ENCODE results near the gene IQSEC2. TPM values are rescaled to one million over a fixed set of nuclear protein-coding genes. Genes with fewer than 3 reads are reported as not detected.

The IQSEC2 gene
- total RNA-seq, 1 experiment from 2014 or later: 8.5 TPM

DNA sequence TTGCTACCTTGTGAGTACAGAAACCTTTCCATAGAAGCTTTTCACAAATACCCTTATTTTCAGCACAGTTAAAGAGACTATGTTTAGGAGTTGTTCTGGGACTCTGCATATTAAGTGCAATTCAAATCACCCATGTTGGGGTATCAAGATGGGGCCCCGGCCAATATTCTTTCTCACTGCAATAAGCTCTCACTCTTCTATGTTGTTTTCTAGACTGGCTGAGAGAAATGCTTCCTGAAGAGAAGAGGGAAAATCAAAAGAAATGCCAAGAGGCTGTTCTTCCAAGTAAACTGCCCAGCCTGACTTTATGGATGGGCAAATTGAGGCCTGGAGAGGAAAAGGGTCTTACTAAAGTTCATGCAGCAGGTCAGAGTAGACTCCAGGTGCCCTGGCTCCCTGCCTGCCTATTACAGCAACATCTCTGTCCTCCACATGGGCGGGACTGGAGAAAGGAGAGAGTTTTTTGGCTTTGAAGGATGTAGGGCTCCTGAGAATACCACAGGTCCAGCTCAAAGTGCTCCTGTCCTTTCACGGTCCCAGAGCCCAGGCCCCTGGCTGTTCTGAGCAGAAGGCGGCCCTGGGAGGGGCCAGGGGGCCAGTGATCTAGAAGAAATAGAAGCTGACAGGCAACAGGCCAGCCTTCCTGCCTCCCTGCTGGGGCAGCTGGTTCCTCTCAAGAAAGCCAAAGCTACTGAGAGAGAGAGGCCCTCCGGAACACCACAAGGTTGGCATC lies 745 bp upstream of the IQSEC2 start:
- no peaks in the 10 kb centered on the region for H3K9me2 ChIP-seq (replicated peaks; ENCODE audit: low read length)
- H3K36me3 ChIP-seq (ENCODE audit: low read depth, low read length): no peaks in the 10 kb centered on the region
- peak overlapping the region; percentile 64 for H2AFZ ChIP-seq (ENCODE audit: low read length)
- peak overlapping the region; percentile 88 for H3K4me2 ChIP-seq (ENCODE audit: low read length)
- H3K9me3 ChIP-seq (ENCODE audit: low read length): no peaks in the 10 kb centered on the region
- ChIA-PET CTCF (interaction anchor here (0.6 to 1.5 kb wide), 6 partner anchors 16 to 201 kb away, joined by 3 to 5 read pairs (median 4); no protein-coding TSS in a partner anchor), POLR2A (ENCODE audit: unreplicated experiment) (interaction anchor here (1.0 kb wide), 1 partner anchor 141 kb away, joined by 7 read pairs; the partner anchor contains the start of genes RIBC1 and SMC1A)
- no peaks in the 10 kb centered on the region for H3K27me3 ChIP-seq (ENCODE audit: low read length)
- TF ChIP-seq, protein P1, sequence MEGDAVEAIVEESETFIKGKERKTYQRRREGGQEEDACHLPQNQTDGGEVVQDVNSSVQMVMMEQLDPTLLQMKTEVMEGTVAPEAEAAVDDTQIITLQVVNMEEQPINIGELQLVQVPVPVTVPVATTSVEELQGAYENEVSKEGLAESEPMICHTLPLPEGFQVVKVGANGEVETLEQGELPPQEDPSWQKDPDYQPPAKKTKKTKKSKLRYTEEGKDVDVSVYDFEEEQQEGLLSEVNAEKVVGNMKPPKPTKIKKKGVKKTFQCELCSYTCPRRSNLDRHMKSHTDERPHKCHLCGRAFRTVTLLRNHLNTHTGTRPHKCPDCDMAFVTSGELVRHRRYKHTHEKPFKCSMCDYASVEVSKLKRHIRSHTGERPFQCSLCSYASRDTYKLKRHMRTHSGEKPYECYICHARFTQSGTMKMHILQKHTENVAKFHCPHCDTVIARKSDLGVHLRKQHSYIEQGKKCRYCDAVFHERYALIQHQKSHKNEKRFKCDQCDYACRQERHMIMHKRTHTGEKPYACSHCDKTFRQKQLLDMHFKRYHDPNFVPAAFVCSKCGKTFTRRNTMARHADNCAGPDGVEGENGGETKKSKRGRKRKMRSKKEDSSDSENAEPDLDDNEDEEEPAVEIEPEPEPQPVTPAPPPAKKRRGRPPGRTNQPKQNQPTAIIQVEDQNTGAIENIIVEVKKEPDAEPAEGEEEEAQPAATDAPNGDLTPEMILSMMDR (conservative IDR thresholded peaks at IDR 0.05; ENCODE audit: low read depth, low read length): no peak
- TF ChIP-seq EZH2 (IDR thresholded peaks at IDR 0.05; ENCODE audit: low read length, unreplicated experiment): no peak
- TF ChIP-seq EZH2phosphoT487 (IDR thresholded peaks at IDR 0.05; ENCODE audit: borderline replicate concordance, low read length): no peak
- H3K9ac ChIP-seq (ENCODE audit: low read length): peak overlapping the region; percentile 80
- DNase-seq: no peak
- peaks cover 44% of the 10 kb centered on the region for H3K4me1 ChIP-seq (ENCODE audit: insufficient read depth, low read length)
- TSS peak; percentile 94 for BruUV-seq (replicated peaks)
- peaks cover 22% of the 10 kb centered on the region for H3K79me2 ChIP-seq (ENCODE audit: low read length)
- no peaks in the 10 kb centered on the region for H4K20me1 ChIP-seq (ENCODE audit: low read length)
- H3K4me3 ChIP-seq (ENCODE audit: low read length): peak overlapping the region; percentile 62; the same call in 1 of the 2 replicates
- H3F3A ChIP-seq (ENCODE audit: low read length, unreplicated experiment): no peaks in the 10 kb centered on the region
- no peak for ATAC-seq
- intact Hi-C loops (cut with micrococcal nuclease): loop anchor here (1.0 to 10.0 kb wide), 2 partner anchors 19 to 153 kb away; partner anchors contain the start of gene HSD17B10
- H3K27ac ChIP-seq (ENCODE audit: low read length): peak overlapping the region; percentile 95

DNA sequence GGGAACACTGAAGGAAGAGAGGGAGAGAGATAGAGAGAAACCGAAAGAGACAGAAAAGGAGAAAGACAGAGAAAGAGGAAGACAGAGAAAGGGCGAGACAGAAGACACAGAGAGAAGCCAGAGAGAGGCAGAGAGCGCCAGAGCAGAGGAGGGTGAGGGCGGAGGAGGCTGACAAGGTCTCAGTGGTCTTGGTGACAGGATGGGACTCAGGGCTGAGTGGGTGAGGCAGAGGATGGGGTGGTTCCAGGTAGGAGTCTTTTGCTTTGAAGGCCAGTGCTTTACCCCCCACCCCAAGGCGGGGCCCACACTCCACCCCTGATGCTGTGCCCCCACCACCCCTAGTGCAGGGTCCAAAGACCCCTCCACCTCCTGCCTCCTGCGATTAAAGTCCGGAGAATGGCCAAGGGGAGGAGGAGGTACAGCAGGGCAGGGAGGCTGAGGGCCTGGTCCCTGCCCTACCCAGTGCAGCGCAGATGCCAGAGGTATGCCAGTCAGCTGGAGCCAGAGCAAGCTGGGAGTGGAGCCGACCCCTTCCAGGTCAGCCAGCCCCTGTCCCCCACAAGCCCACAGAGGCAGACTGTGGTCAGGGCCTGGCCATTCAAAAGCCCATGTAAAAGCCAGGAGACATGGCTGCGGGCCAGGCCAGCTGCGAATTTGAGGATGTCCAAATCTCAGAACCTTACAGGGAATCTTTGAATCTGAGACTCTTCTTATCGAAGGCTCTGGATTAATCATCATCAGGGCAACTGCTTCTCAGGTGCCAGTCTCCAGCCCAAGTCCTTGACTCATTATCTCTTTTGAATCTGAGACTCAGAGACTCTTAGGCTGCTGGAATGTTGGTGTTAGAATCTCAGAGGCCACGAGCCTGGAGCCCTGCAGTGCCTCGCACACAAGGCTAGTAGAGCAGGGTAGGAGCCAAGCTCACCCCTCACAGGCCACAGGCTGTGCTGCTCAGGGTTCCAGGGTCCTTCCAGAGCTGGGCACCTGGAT lies 758 bp downstream of the IQSEC2 start:
- H3F3A ChIP-seq (ENCODE audit: low read length, unreplicated experiment): no peaks in the 10 kb centered on the region
- TSS peak; percentile 41 for BruUV-seq (replicated peaks)

More for the DNA sequence above, 758 bp downstream of the IQSEC2 start:
- ChIA-PET CTCF (interaction anchor here (0.5 to 1.5 kb wide), 6 partner anchors 15 to 202 kb away, joined by 3 to 7 read pairs (median 4); no protein-coding TSS in a partner anchor), POLR2A (ENCODE audit: unreplicated experiment) (interaction anchor here (1.0 kb wide), 1 partner anchor 142 kb away, joined by 7 read pairs; the partner anchor contains the start of genes RIBC1 and SMC1A)
- peak overlapping the region; percentile 62 for H3K4me3 ChIP-seq (ENCODE audit: low read length)
- DNase-seq (peak; percentile 69), ATAC-seq (peak; percentile 53)
- H4K20me1 ChIP-seq (ENCODE audit: low read length): no peaks in the 10 kb centered on the region
- no peaks in the 10 kb centered on the region for H3K9me2 ChIP-seq (replicated peaks; ENCODE audit: low read length)
- peaks cover 43% of the 10 kb centered on the region for H3K4me1 ChIP-seq (ENCODE audit: insufficient read depth, low read length)
- peak overlapping the region; percentile 39; the same call in 1 of the 2 replicates for H2AFZ ChIP-seq (ENCODE audit: low read length)
- no peaks in the 10 kb centered on the region for H3K27me3 ChIP-seq (ENCODE audit: low read length)
- TF ChIP-seq EZH2phosphoT487 (IDR thresholded peaks at IDR 0.05; ENCODE audit: borderline replicate concordance, low read length): no peak
- TF ChIP-seq, protein P1 (conservative IDR thresholded peaks at IDR 0.05; ENCODE audit: low read depth, low read length): no peak
- no peak for TF ChIP-seq EZH2 (IDR thresholded peaks at IDR 0.05; ENCODE audit: low read length, unreplicated experiment)
- H3K9me3 ChIP-seq (ENCODE audit: low read length): no peaks in the 10 kb centered on the region
- peak overlapping the region; percentile 80 for H3K9ac ChIP-seq (ENCODE audit: low read length)
- H3K4me2 ChIP-seq (ENCODE audit: low read length): peak overlapping the region; percentile 88
- peaks cover 22% of the 10 kb centered on the region for H3K79me2 ChIP-seq (ENCODE audit: low read length)
- H3K36me3 ChIP-seq (ENCODE audit: low read depth, low read length): no peaks in the 10 kb centered on the region
- H3K27ac ChIP-seq (ENCODE audit: low read length): peak overlapping the region; percentile 95
- intact Hi-C loops (cut with micrococcal nuclease): loop anchor here (1.0 to 10.0 kb wide), 2 partner anchors 17 to 154 kb away; partner anchors contain the start of gene HSD17B10
